ENCODE measurements around the gene UBASH3B.
A peak's percentile ranks its signal among the peaks of the same experiment; 100 is the strongest.

Gene UBASH3B

GRCh38 chr11:122647736-122648275, 7.7 kb upstream of the UBASH3B start:
- DNase-seq = no peak

DNA sequence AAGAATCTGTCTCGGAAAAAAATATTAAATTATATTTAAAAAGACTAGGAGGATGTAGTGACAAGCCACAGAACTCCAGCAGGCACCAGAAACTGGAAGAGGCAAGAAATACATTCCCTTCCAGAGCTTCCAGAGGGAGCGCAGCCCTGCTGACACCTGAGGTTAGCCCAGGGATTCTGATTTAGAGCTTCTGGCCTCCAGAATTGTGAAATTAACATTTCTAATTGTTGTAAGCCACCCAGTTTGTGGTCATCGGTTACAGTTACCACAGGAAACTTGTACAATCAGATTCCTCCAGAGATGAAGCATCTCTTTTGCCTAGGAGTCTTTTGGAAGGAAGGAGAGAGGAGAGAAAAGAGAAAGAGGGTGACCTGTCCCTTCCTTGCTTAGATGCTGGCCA, 6.4 kb upstream of the UBASH3B start:
- no peak for DNase-seq

DNA sequence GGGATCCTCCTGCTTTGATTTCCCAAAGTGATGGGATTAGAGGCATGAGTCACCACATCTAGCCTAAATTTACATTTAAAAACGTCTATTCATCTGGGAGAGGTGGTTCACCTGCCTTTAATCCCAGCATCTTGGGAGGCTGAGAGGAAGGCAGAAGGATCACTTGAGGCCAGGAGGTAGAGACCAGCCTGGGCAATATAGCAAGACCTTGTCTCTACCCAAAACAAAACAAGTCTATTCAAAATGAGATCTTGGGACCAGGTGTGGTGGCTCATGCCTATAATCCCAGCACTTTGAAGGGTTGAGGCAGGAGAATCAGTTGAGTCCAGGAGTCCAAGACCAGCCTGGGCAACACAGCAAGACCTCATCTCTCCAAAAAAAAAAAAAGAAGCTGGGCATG, 4.9 kb upstream of the UBASH3B start:
- DNase-seq = no peak

DNA sequence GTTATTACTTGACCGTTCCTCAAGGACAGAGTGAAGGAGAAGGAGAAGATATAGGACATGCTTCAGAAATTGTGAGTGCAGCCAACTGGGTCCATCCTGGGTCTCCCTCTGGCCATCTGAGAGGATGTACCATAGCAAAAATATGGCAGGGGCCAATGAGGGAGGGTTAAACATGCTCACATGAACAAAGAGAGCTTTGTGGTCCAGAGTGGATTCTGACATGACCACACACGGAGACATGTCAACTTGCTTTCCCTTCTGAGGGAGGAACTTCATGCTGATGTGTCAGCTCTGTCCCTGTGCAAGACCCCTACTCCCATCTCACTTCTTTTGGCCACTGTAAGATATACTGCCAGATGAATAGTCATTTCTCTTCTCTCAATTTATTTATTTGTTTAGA, 3.0 kb upstream of the UBASH3B start:
- no peak for DNase-seq

DNA sequence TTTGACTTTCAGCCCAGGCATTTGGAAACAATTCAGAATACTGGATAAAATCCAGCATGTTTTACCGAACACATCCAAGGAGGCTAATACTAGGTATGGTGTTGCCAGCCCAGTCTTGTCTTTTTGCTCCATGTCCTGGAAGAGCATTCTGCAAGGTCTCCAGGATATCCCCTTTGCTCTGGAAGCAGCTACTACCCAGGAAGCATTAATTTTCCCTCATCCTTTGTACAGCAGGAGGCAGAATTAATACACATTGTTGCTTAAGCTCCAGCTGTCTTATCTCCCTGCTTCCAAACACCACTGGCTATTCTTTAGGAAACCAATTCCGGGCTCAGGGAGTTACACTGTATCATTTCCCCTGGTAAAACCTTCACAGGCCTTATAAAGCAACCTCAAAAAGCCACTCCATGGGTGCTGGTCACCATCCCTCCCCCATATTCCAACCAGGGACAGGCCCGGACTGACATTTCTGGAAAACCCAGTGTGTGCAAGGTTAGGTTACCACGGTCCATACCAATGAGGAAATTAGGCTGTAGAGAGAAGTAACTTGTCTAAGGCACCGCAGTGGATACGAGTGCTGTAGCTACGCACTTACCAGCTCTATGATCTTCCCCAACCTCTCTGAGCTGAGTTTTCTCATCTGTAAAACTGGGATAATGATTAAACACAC, 1.5 kb upstream of the UBASH3B start:
- no peak for DNase-seq

DNA sequence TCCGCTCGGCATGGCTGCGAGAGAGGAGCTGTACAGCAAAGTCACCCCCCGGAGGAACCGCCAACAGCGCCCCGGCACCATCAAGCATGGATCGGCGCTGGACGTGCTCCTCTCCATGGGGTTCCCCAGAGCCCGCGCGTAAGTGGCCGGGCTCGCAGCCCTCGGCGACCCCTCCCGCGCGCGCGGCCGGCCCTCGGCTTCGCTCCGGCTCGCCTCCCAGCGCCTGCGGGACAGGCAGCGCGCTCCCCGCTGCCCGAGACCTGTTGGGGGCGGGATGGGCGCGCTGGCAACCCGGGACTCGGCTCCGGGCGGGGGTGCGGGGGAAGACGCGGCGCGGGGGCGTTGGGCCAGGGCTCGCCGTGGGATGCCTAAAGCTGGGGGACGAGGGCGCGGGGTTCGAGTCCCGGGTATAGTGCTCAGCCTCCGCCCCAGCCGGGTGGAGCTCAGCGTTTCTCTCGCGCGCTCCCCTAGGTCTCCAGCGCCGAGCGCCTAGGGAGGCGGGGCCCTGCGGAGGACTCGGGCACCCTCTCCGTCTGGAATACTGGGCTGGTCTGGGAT, 630 bp downstream of the UBASH3B start:
- peak; percentile 29 for DNase-seq

DNA sequence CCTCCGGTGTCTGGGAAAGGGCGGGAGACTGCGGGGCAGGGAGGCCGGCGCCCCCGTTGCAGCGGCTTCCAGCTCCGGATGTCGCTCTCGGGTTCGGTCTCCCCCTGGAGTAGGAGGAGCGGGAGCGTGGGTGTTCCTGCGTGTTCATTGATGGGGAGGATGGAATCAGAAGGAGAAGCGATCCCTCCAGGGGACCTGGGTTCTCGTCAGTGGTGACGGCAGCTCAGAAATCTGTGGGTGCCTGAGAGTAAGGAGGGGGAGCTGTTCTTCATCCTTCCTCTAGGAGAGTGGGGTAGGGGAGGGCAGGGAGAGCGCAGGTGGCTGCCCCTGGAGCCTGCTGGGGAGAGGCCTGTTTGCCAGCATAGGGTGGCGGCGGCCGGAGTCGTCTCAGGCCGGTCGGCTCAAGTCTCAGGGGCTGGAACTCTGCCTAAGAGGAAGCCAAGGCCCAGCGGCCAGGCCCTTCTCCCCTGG, 1.1 kb downstream of the UBASH3B start:
- peak; percentile 28 for DNase-seq

DNA sequence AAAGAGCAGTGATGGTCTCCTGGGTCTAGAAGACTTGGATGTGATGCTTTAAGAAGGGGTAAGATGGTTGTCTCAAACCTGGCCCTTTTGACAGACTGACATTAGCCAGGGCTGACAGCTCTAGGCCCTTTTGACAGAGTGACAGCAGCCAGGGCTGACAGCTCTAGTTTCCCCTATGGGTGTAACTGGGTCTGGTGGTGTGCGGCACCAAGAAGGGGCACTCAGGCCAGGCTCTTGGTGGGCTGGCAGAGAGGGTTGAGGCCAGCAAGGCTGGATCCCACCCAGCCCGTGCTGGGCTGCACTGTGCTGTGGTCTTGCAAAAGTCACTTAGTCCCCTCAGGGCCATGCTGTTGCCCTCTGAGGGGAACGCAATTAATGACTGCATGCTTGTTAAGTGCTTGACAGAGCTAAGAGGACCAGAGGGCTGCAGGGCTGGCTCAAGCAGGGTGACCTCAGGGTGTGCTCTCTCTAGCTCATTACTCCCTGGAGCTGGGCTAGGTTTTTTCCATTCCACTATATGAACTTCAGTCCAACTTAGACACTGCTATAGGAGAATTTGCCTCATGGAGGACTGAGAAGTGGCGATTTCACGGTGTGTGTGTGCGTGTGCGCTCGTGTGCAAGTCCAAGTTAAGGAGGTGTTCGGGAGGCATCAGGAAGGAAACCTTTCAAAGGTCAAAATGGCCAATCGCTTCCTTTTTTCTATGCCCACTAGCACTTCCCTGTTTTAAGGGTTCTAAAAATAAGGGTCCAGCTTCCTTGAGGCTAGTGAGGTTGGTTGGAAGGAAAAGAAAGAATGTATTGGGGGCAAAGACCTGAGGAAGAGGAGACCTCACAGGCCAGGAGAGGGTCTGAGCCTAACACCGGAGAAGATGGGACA, 4.4 kb downstream of the UBASH3B start:
- DNase-seq = no peak

GRCh38 chr11:122661182-122661945, 5.8 kb downstream of the UBASH3B start:
- no peak for DNase-seq

DNA sequence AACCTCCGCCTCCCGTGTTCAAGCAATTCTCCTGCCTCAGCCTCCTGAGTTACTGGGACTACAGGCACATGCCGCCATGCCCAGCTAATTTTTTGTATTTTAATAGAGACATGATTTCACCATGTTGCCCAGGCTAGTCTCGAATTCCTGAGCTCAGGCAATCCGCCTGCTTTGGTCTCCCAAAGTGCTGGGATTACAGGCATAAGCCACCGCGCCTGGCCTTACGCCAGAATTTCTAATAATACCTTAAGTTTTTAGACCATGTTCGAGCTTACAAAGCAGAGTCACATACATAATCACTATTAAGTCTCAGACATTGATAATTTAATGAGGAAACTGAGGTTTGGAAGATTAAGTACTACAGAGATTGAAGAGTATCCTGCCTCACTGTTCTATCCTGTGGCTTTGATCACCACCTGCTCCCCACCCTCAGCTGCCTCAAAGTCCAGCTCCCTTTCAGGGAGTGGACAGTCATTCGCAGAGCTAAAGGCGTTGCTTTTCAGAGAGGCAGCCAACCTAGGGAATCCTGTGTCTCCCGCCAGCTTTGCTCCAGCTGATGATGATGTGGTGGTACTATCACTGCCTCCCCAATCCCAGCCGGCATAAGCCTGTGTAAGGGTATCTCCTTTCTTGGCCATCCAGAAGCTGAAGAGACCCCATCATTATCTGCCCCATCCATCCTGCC, 7.7 kb downstream of the UBASH3B start:
- no peak for DNase-seq

GRCh38 chr11:122663764-122664163, 8.2 kb downstream of the UBASH3B start:
- DNase-seq = no peak

DNA sequence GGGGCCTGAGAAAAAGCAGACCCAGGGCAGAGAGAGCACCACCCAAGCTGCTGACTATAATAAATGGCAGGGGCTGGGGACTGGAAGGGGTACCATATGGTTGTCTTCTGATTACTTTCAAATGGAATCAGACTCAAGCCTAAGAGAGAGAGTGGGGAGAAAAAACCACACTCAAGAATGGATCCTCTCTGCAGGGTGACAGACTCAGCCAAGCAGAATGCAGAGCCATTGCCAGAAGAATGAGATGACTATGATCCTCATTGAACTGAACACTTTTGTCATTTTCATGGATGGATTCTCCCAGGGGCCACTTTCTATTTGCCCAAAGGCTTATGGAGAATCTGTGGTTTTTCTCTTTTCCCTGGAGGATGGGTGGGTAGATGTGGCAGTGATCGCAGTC, 8.7 kb downstream of the UBASH3B start:
- no peak for DNase-seq

DNA sequence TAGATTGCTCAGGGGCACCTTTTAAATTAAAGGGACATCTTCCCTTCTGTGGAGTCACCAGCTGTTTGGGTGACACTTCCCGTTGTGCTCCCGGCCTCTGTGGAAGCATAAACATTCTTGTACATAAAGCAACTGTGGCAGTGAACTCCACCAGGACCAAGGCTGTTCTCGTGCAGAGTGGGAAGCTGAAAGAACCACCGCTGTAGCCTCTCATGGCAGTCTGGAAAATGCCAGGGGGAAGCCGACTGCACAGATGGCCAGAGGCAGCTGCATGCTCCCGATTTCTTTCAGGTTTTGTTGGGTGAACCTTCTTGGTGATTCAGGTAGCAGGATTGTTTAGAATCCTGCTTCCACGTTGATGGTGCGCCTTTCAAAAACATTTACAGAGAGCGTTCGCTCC, 10.3 kb downstream of the UBASH3B start:
- no peak for DNase-seq

- DNase-seq = no peak
Measured at GRCh38 chr11:122666743-122667142, 11.2 kb downstream of the UBASH3B start.

DNA sequence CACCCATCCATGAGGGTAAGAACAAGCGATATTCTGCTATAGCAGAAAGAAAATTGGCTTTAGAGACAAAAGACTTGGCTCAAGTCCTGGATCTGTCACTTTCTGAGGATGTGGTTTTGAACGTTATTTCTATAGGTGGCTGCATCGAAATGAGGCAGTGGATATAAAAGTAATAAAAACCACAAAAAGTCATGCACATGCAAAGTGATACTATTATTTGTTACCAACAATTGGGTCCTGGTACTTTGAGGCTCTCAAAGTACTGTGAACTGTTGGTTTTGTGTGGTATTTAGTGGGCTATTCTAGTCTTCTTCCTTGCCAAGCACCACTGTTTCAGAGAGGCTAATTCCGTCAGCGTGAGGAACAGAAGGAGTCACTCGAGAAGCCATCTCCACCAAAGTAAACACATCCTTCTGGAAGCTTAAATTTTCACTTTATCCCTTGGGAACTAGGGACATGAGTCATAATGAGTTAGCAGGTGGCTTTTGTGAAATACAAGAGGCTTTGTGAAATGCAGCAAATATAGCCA, 13.1 kb downstream of the UBASH3B start:
- peak; percentile 50 for DNase-seq

DNA sequence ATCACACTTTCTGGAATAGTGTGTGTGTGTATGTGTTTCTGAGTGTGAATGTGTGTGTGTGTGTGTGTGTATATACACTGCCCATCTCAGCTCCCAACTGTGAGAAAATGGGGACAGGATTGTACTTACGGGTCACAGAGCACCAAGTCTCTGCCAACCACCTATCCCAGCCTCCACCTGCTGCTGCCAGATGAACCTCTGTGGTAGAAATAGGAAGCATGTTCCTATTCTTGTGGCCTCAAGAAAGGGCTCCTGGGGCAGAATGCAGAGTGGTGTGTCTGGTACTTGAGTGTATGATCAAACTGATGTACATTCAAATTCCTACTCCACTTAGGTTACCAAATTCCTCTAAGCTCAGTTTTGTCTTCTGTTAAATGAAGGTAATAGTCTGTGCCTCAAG, 14.6 kb downstream of the UBASH3B start:
- DNase-seq = no peak

DNA sequence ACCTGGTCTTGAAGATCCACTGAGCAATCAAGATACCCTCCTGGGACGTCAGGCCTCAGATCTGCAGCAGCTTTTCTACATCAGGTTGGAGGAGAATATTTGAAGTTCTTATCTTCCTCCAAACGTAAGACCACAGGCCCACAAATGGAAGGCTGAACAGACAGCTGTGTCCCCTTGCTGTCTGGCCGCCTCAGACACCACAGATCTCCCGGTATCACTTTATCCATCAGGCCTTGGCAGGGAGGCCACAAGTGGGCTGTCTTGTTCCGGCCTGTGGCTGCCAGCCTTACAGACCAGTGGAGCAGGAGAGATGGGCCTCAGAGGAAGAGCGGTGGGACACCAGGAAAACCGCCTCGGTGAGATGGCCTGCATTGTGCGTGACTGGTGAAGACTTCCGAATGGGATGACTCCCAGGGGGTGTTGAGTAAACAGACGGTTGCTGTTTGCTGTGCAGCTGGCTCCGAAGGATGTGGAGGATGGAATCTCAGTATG, 15.9 kb downstream of the UBASH3B start:
- no peak for DNase-seq

- no peak for DNase-seq
Measured at GRCh38 chr11:122672892-122673291, 17.4 kb downstream of the UBASH3B start.

GRCh38 chr11:122673701-122674100, 18.2 kb downstream of the UBASH3B start:
- DNase-seq = no peak

GRCh38 chr11:122676638-122677037, 21.1 kb downstream of the UBASH3B start:
- DNase-seq = no peak

GRCh38 chr11:122677256-122677655, 21.7 kb downstream of the UBASH3B start:
- no peak for DNase-seq

GRCh38 chr11:122678406-122678805, 22.9 kb downstream of the UBASH3B start:
- no peak for DNase-seq

Measured in CD4-positive, alpha-beta T cell treated with Interleukin-4 for 4 hours (primary cell).